Neuronal stem cell (in vitro differentiated cells): Measurements from ENCODE around the gene ATG14.
"Not testable (repeated sequence)": the region's sequence is repeated elsewhere in the genome, so short reads cannot be mapped to it uniquely, and the experiment has no call there.

Experiments
- DNase-seq: peaks from one replicate; pipeline ENCODE4 v3.0.0-alpha.2; 2013; ENCODE audit warnings: low spot score
- H2AFZ ChIP-seq: one replicate; pipeline ENCODE4 v1.6.1; 2013; ENCODE audit warnings: mild to moderate bottlenecking, low read length, inconsistent platforms
- H2AK5ac ChIP-seq: 2 replicates; pipeline ENCODE4 v1.6.1; 2013; ENCODE audit warnings: low read depth, mild to moderate bottlenecking, inconsistent platforms, low read length, moderate library complexity, mixed read lengths
- H2BK120ac ChIP-seq: 2 replicates; pipeline ENCODE4 v1.6.1; 2013; ENCODE audit warnings: low read depth, mild to moderate bottlenecking, inconsistent platforms, low read length, moderate library complexity, mixed read lengths
- H2BK12ac ChIP-seq: one replicate; pipeline ENCODE4 v1.6.1; 2013; ENCODE audit warnings: low read length, inconsistent platforms
- H2BK15ac ChIP-seq: 2 replicates; pipeline ENCODE4 v1.6.1; 2013; ENCODE audit warnings: mild to moderate bottlenecking, low read length, inconsistent platforms, mixed read lengths
- H2BK5ac ChIP-seq: one replicate; pipeline ENCODE4 v1.6.1; 2013; ENCODE audit warnings: inconsistent platforms, mild to moderate bottlenecking, low read length, moderate library complexity
- H3K14ac ChIP-seq: one replicate; pipeline ENCODE4 v1.6.1; 2013; ENCODE audit warnings: low read length, inconsistent platforms
- H3K18ac ChIP-seq: 2 replicates; pipeline ENCODE4 v1.6.1; 2013; ENCODE audit warnings: low read length, inconsistent platforms
- H3K23ac ChIP-seq: 2 replicates; pipeline ENCODE4 v1.6.1; 2013; ENCODE audit warnings: low read depth, mild to moderate bottlenecking, mixed read lengths, low read length, inconsistent platforms; ENCODE audit not compliant: poor library complexity
- H3K27ac ChIP-seq: replicated peaks from 3 replicates; pipeline ENCODE4 v1.5.1; 2013; ENCODE audit warnings: low read length, inconsistent platforms
- H3K27me3 ChIP-seq, 3 experiments: 2 replicates each; pipeline ENCODE4 v1.6.1; 2013; ENCODE audit warnings: low read length in 3 of 3, mild to moderate bottlenecking in 2 of 3, inconsistent platforms in 1 of 3, low read depth in 1 of 3, mixed read lengths in 1 of 3, moderate library complexity in 1 of 3; ENCODE audit not compliant: control insufficient read depth in 3 of 3, insufficient read depth in 3 of 3
- H3K36me3 ChIP-seq, 2 donors: replicated peaks in 1 of 2; 2 replicates each; pipeline ENCODE4 v1.6.1; 2013; ENCODE audit warnings: low read length in 2 of 2; ENCODE audit not compliant: control insufficient read depth in 2 of 2, insufficient read depth in 2 of 2
- H3K4ac ChIP-seq: 2 replicates; pipeline ENCODE4 v1.6.1; 2013; ENCODE audit warnings: inconsistent platforms, mild to moderate bottlenecking, low read length, moderate library complexity
- H3K4me1 ChIP-seq, 2 donors: 1 replicate in 1 of 2; 2 replicates in 1 of 2; pipeline ENCODE4 v1.6.1; 2013; ENCODE audit warnings: low read length in 2 of 2, low read depth in 1 of 2; ENCODE audit not compliant: control insufficient read depth in 2 of 2, insufficient read depth in 1 of 2
- H3K4me2 ChIP-seq: one replicate; pipeline ENCODE4 v1.6.1; 2013; ENCODE audit warnings: mild to moderate bottlenecking, low read length, inconsistent platforms; ENCODE audit not compliant: insufficient read depth, poor library complexity, severe bottlenecking
- H3K4me3 ChIP-seq, 2 donors: 2 replicates each; pipeline ENCODE4 v1.5.1; 2013; ENCODE audit warnings: low read length in 2 of 2, mild to moderate bottlenecking in 2 of 2, inconsistent platforms in 1 of 2, moderate library complexity in 1 of 2
- H3K79me1 ChIP-seq: one replicate; pipeline ENCODE4 v1.6.1; 2013; ENCODE audit warnings: low read depth, mild to moderate bottlenecking, inconsistent platforms, low read length, moderate library complexity
- H3K9ac ChIP-seq: one replicate; pipeline ENCODE4 v1.6.1; 2013; ENCODE audit warnings: mild to moderate bottlenecking, low read depth, low read length, inconsistent platforms; ENCODE audit not compliant: poor library complexity
- H3K9me3 ChIP-seq, 2 donors: replicated peaks in 1 of 2; 2 replicates each; pipeline versions ENCODE3 to v1.6.1; 2013; ENCODE audit warnings: low read length in 2 of 2, mild to moderate bottlenecking in 2 of 2, inconsistent platforms in 1 of 2, low read depth in 1 of 2, mixed read lengths in 1 of 2, moderate library complexity in 1 of 2; ENCODE audit not compliant: control insufficient read depth in 2 of 2, insufficient read depth in 1 of 2
- H4K8ac ChIP-seq: one replicate; pipeline ENCODE4 v1.6.1; 2013; ENCODE audit warnings: low read depth, mild to moderate bottlenecking, inconsistent platforms, low read length, moderate library complexity
- H4K91ac ChIP-seq: one replicate; pipeline ENCODE4 v1.6.1; 2013; ENCODE audit warnings: low read length, low read depth, mild to moderate bottlenecking, inconsistent platforms; ENCODE audit not compliant: poor library complexity
- WGBS, 2 donors: extraction: QIAGEN DNeasy Blood & Tissue Kit; methylation state at CpG; one replicate each; pipeline ENCODE4 v1.1.7; 2013; ENCODE audit warnings: missing lambda C conversion rate in 2 of 2, mixed read lengths in 1 of 2; ENCODE audit not compliant: insufficient read length in 2 of 2, insufficient replicate concordance in 1 of 2; ENCODE audit errors: extremely low coverage in 2 of 2; 5-methylcytosine and 5-hydroxymethylcytosine counted together

The ATG14 gene

DNA sequence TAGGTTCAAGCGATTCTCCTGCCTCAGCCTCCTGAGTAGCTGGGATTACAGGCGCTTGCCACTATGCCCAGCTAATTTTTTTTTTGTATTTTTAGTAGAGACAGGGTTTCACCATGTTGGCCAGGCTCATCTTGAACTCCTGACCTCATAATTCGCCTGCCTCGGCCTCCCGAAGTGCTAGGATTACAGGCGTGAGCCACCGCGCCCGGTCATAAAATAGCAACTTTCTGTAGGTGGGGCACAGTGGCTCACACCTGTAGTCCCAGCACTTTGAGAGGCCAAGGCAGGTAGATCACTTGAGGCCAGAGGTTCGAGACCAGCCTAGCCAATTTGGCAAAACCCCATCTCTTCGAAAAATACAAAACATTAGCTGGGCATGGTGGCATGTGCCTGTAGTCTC lies 10.7 kb upstream of the ATG14 start:
- H4K91ac ChIP-seq, H3K79me1 ChIP-seq, H2BK120ac ChIP-seq, H3K23ac ChIP-seq, H3K18ac ChIP-seq, H2BK15ac ChIP-seq, H2AK5ac ChIP-seq, H3K4me2 ChIP-seq, H2AFZ ChIP-seq, H3K9me3 ChIP-seq, H3K36me3 ChIP-seq, H2BK5ac ChIP-seq, H3K4me3 ChIP-seq, H3K4me1 ChIP-seq, DNase-seq, H3K9ac ChIP-seq, H3K27ac ChIP-seq, H2BK12ac ChIP-seq, H3K4ac ChIP-seq, H3K14ac ChIP-seq, H4K8ac ChIP-seq: not testable (repeated sequence)
- peaks cover 0 to 36% (median 0%) of the 10 kb centered on the region in 3 experiments for H3K27me3 ChIP-seq
- WGBS, 2 donors, result no CpG with 5 or more reads among the region's 11 CpGs

- H3K18ac ChIP-seq, result no peak overlapping the region
- H3K79me1 ChIP-seq, result no peaks in the 10 kb centered on the region
- H3K14ac ChIP-seq, result no peak overlapping the region
- H3K27ac ChIP-seq, result no peak overlapping the region
- no peak overlapping the region for H3K23ac ChIP-seq
- H4K8ac ChIP-seq, result no peak overlapping the region
- no peak overlapping the region for H2BK5ac ChIP-seq
- H2AFZ ChIP-seq, result no peak overlapping the region
- no peak overlapping the region for H3K4me2 ChIP-seq
- H2BK120ac ChIP-seq, result no peak overlapping the region
- H2AK5ac ChIP-seq, result no peak overlapping the region
- H3K9ac ChIP-seq, result no peak overlapping the region
- H3K27me3 ChIP-seq, result peaks cover 0 to 32% (median 0%) of the 10 kb centered on the region in 3 experiments
- H3K36me3 ChIP-seq, result no peaks in the 10 kb centered on the region
- no peak overlapping the region for H2BK15ac ChIP-seq
- no peaks in the 10 kb centered on the region for H3K9me3 ChIP-seq
- H3K4me3 ChIP-seq, result no peak overlapping the region
- H3K4me1 ChIP-seq, result peaks cover 0 to 5% of the 10 kb centered on the region in 2 donors
- no peak overlapping the region for H3K4ac ChIP-seq
- DNase-seq, result no peak
- no peak overlapping the region for H2BK12ac ChIP-seq
- H4K91ac ChIP-seq, result no peak overlapping the region
- WGBS, 2 donors, result no CpG with 5 or more reads among the region's 1 CpG
Observed at GRCh38 chr14:55419663-55420062, 8.0 kb upstream of the ATG14 start.

GRCh38 chr14:55418411-55418810 lies 6.8 kb upstream of the ATG14 start:
- Histone ChIP-seq H2AFZ (peak overlapping the region; percentile 51), H3K9me3 (no peaks in the 10 kb centered on the region)
- no CpG with 5 or more reads among the region's 6 CpGs for whole genome bisulfite sequencing, 2 donors

DNA sequence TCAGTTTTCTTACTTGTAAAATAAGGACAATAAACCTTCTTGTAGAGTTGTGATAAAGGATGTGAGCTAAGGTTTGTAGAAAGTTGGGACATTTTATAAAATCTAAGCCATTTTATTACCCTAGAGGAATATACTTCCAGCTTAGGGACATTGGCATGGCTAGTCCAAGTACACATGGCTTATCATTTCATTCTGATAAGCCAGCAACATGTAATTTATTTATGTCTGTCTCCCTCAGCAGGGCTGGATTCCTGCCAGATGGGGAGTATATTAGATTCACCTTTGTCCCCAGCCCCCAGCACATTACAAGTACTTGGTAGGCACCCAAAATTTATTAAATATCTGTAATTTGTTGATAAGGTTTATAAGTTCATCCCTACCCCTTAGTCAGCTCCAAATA lies 6.3 kb upstream of the ATG14 start:
- Histone ChIP-seq H3K36me3 (no peaks in the 10 kb centered on the region), H2AFZ (no peak overlapping the region), H3K23ac (no peak overlapping the region), H2BK5ac (no peak overlapping the region), H3K27ac (no peak overlapping the region), H3K79me1 (no peaks in the 10 kb centered on the region), H3K4ac (no peak overlapping the region), H3K4me1 (peaks cover 0 to 5% of the 10 kb centered on the region in 2 donors), H3K27me3 (peaks cover 0 to 16% (median 0%) of the 10 kb centered on the region in 3 experiments), H2BK15ac (no peak overlapping the region), H3K9ac (no peak overlapping the region), H3K9me3 (no peaks in the 10 kb centered on the region), H3K14ac (no peak overlapping the region), H3K4me2 (no peak overlapping the region), H4K91ac (no peak overlapping the region), H2BK12ac (no peak overlapping the region), H2BK120ac (no peak overlapping the region), H3K4me3 (no peak overlapping the region), H2AK5ac (no peak overlapping the region), H4K8ac (no peak overlapping the region), H3K18ac (no peak overlapping the region)
- no peak for DNase-seq

More at GRCh38 chr14:55418411-55418810, 6.8 kb upstream of the ATG14 start:
- no peak overlapping the region for H2AK5ac ChIP-seq
- no peak overlapping the region for H2BK15ac ChIP-seq
- no peak overlapping the region for H3K14ac ChIP-seq
- no peak overlapping the region for H3K9ac ChIP-seq
- no peaks in the 10 kb centered on the region for H3K36me3 ChIP-seq
- no peak overlapping the region for H3K4me2 ChIP-seq
- H3K18ac ChIP-seq, result no peak overlapping the region
- H3K23ac ChIP-seq, result no peak overlapping the region
- no peak overlapping the region for H2BK12ac ChIP-seq
- H2BK5ac ChIP-seq, result no peak overlapping the region
- H4K8ac ChIP-seq, result no peak overlapping the region
- H3K4me1 ChIP-seq, result peaks cover 0 to 5% of the 10 kb centered on the region in 2 donors
- no peak overlapping the region for H3K27ac ChIP-seq
- DNase-seq, result no peak
- H3K79me1 ChIP-seq, result no peaks in the 10 kb centered on the region
- no peak overlapping the region for H4K91ac ChIP-seq
- peaks cover 0 to 20% (median 0%) of the 10 kb centered on the region in 3 experiments for H3K27me3 ChIP-seq
- no peak overlapping the region for H3K4ac ChIP-seq
- no peak overlapping the region for H3K4me3 ChIP-seq
- H2BK120ac ChIP-seq, result no peak overlapping the region
